Parathyroid adenoma (tissue), 2 donors: ENCODE measurements around the gene FLYWCH1.

Experiments
- H2AFZ ChIP-seq: fragments of 300-600 bp; sonication (generic); one replicate; pipeline ENCODE4 v1.7.0; 2017; ENCODE audit warnings: antibody characterized with exemption, mild to moderate bottlenecking
- H3K27ac ChIP-seq: fragments of 300-600 bp; sonication (generic); one replicate; pipeline ENCODE4 v1.7.0; 2017
- H3K27me3 ChIP-seq: fragments of 300-600 bp; sonication (generic); one replicate; pipeline ENCODE4 v1.7.0; 2017; ENCODE audit warnings: low read length; ENCODE audit not compliant: control insufficient read depth, insufficient read depth
- H3K36me3 ChIP-seq: fragments of 300-600 bp; sonication (generic); one replicate; pipeline ENCODE4 v1.7.0; 2017; ENCODE audit warnings: low read length; ENCODE audit not compliant: control insufficient read depth, insufficient read depth
- H3K4me1 ChIP-seq: fragments of 300-600 bp; sonication (generic); one replicate; pipeline ENCODE4 v1.7.0; 2017; ENCODE audit warnings: control low read depth
- H3K4me2 ChIP-seq: fragments of 300-600 bp; sonication (generic); one replicate; pipeline ENCODE4 v1.7.0; 2017; ENCODE audit warnings: low read length
- H3K4me3 ChIP-seq: fragments of 300-600 bp; sonication (generic); one replicate; pipeline ENCODE4 v1.7.0; 2017; ENCODE audit warnings: low read depth, low read length
- H3K79me2 ChIP-seq: fragments of 300-600 bp; sonication (generic); one replicate; pipeline ENCODE4 v1.7.0; 2017; ENCODE audit warnings: control low read depth
- H3K9ac ChIP-seq: fragments of 300-600 bp; sonication (generic); one replicate; pipeline ENCODE4 v1.7.0; 2017; ENCODE audit warnings: mild to moderate bottlenecking
- H3K9me3 ChIP-seq: fragments of 300-600 bp; sonication (generic); one replicate; pipeline ENCODE4 v1.7.0; 2017; ENCODE audit warnings: low read length; ENCODE audit not compliant: control insufficient read depth
- CTCF ChIP-seq: fragments of 300-600 bp; sonication (generic); IDR thresholded peaks from one replicate; pipeline ENCODE4 v1.7.0; 2017; ENCODE audit warnings: antibody characterized with exemption, mild to moderate bottlenecking
- donor health status: primary hyperparathyroidism.

FLYWCH1 gene

GRCh38 chr16:2973093-2973492 lies 61.4 kb downstream of the FLYWCH1 start:
- Histone ChIP-seq H3K4me2 (no peak overlapping the region), H2AFZ (no peak overlapping the region), H3K27ac (no peak overlapping the region), H3K27me3 (no peaks in the 10 kb centered on the region), H3K79me2 (no peaks in the 10 kb centered on the region), H3K4me3 (no peak overlapping the region), H3K36me3 (no peaks in the 10 kb centered on the region), H3K9me3 (no peaks in the 10 kb centered on the region), H3K4me1 (peaks cover 17% of the 10 kb centered on the region), H3K9ac (no peak overlapping the region)
- no peak for TF ChIP-seq CTCF

GRCh38 chr16:2973605-2974318 lies 62.0 kb downstream of the FLYWCH1 start:
- no peaks in the 10 kb centered on the region for H3K27me3 ChIP-seq
- H2AFZ ChIP-seq = no peak overlapping the region
- H3K9me3 ChIP-seq = no peaks in the 10 kb centered on the region
- no peak overlapping the region for H3K4me3 ChIP-seq
- H3K79me2 ChIP-seq = no peaks in the 10 kb centered on the region
- no peak overlapping the region for H3K27ac ChIP-seq
- no peaks in the 10 kb centered on the region for H3K36me3 ChIP-seq
- H3K4me2 ChIP-seq = no peak overlapping the region
- H3K9ac ChIP-seq = no peak overlapping the region
- TF ChIP-seq CTCF = no peak
- peaks cover 11% of the 10 kb centered on the region for H3K4me1 ChIP-seq

GRCh38 chr16:2974319-2975056 lies 62.8 kb downstream of the FLYWCH1 start:
- Histone ChIP-seq H3K4me3 (no peak overlapping the region), H2AFZ (no peak overlapping the region), H3K36me3 (no peaks in the 10 kb centered on the region), H3K9me3 (no peaks in the 10 kb centered on the region), H3K4me2 (no peak overlapping the region), H3K9ac (no peak overlapping the region), H3K79me2 (no peaks in the 10 kb centered on the region), H3K27ac (no peak overlapping the region), H3K27me3 (no peaks in the 10 kb centered on the region), H3K4me1 (peaks cover 10% of the 10 kb centered on the region)
- TF ChIP-seq CTCF = no peak

- H3K9ac ChIP-seq = no peak overlapping the region
- no peaks in the 10 kb centered on the region for H3K36me3 ChIP-seq
Measured at GRCh38 chr16:2975161-2975795, 63.5 kb downstream of the FLYWCH1 start.

More at GRCh38 chr16:2975161-2975795, 63.5 kb downstream of the FLYWCH1 start:
- peaks cover 10% of the 10 kb centered on the region for H3K4me1 ChIP-seq
- H3K4me2 ChIP-seq = no peak overlapping the region
- no peak overlapping the region for H3K27ac ChIP-seq
- no peaks in the 10 kb centered on the region for H3K27me3 ChIP-seq
- H3K79me2 ChIP-seq = no peaks in the 10 kb centered on the region
- no peak for TF ChIP-seq CTCF
- H3K4me3 ChIP-seq = no peak overlapping the region
- H2AFZ ChIP-seq = no peak overlapping the region
- no peaks in the 10 kb centered on the region for H3K9me3 ChIP-seq
